Thyroid gland (tissue), 4 donors: Measurements from ENCODE around the gene ESRP2. TPM values are rescaled to one million over a fixed set of nuclear protein-coding genes. Genes with fewer than 3 reads are reported as not detected.

Source experiments
- DNase-seq, 2 donors: peaks; one replicate each; pipeline ENCODE4 v3.0.0-alpha.2; 2019
- H3K27ac ChIP-seq, 3 donors: fragments of 200-600 bp; sonication (generic); 1 replicate in 2 of 3; 2 replicates in 1 of 3; pipeline ENCODE4 v1.5.1; 2016 to 2019; ENCODE audit warnings: mild to moderate bottlenecking in 1 of 3, moderate library complexity in 1 of 3
- H3K27me3 ChIP-seq: fragments of 200-600 bp; sonication (generic); one replicate; pipeline ENCODE4 v1.5.1; 2019
- H3K36me3 ChIP-seq, 2 donors: fragments of 200-600 bp; sonication (generic); one replicate each; pipeline ENCODE4 v1.5.1; 2016 to 2019
- H3K4me1 ChIP-seq, 2 donors: fragments of 200-600 bp; sonication (generic); one replicate each; pipeline ENCODE4 v1.5.1; 2017 to 2019
- H3K4me3 ChIP-seq, 3 donors: fragments of 200-600 bp; sonication (generic); replicated peaks in 1 of 3; 1 replicate in 2 of 3; 2 replicates in 1 of 3; pipeline ENCODE4 v1.5.1; 2016; ENCODE audit warnings: mild to moderate bottlenecking in 1 of 3
- H3K9me3 ChIP-seq: fragments of 200-600 bp; sonication (generic); one replicate; pipeline ENCODE4 v1.5.1; 2017
- POLR2A ChIP-seq, 2 donors: fragments of 450-650 bp; IDR thresholded peaks; one replicate each; pipeline ENCODE4 v1.6.1; 2017; ENCODE audit warnings: antibody characterized with exemption in 2 of 2, mild to moderate bottlenecking in 2 of 2, moderate library complexity in 1 of 2
- WGBS, 2 donors: methylation state at CpG; one replicate each; pipeline ENCODE4 v1.1.5; 2017; 5-methylcytosine and 5-hydroxymethylcytosine counted together
- intact Hi-C: fragments of 100-400 bp; cut with DNase I; formaldehyde crosslinking; loops from one replicate; pipeline ENCODE4 v1.15.1; 2023
- total RNA-seq, 4 donors: library from RNA; depleted of rRNA; stranded (reverse); fragments of >200 nt; gene quantifications; one replicate each; pipeline ENCODE4 v1.2.3, GENCODE V29; 2016
- TF ChIP-seq, protein P1 (sequence below), 6 experiments: fragments of 200-600 bp in 3 of 6; fragments of 450-650 bp in 3 of 6; sonication (generic) in 3 of 6; IDR thresholded peaks; one replicate each; pipeline ENCODE4 v1.5.1; 2016 to 2019; ENCODE audit warnings: antibody characterized with exemption in 6 of 6, mild to moderate bottlenecking in 2 of 6, inconsistent platforms in 1 of 6, moderate library complexity in 1 of 6

Gene ESRP2
- total RNA-seq, 4 donors from 2014 or later, result 42.9 to 86.9 (median 50.5) TPM

DNA sequence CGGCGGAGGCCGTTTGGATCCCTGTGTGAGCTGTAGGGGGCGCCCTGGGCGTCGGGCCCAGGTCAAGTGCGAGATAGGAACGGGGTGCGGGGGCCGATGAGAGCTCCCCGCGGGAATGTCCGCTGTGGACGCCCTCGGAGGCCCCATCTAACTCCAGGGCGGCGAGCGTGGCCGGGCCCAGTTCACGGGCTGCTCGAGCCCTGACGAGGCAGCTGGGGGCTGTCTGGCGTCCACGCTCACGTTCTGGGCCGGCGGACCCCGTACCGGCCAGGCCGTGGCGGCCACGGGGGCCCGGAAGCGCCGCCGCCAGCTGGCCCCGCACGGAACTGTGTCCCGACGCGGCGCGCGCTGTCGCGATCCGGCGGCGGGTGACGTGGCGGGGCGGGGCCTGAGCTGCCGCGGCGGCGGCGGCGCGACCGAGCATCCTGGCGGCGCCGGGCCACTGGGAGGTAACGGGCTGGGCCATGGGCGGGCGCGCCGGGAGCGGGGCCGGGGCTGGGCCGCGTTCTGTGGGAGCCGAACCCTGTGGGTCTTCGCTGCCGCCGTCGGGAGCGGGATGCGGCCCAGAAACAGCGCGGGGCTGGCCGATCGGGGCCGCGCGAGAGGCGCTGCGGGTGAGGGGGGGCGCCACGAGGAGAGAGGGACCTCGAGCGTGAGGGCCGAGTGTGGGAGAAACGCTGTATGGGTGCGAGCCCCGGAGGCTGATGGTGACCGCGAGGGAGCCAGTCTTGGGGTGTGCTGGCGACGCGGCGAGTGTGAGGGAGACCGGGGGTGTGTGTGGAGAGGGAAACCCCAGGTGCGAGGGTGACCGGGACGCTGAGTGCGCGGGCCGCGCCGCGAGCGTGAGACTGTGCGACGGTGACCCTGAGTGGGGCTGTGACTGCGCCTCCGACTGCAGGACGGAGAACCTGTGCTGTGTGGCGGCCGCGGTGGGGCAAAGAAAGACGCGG lies 28.5 kb upstream of the ESRP2 start, which contains the start of gene SLC7A6:
TSS of gene SLC7A6 (plus strand) at position 399 of the 950 bp plus-strand sequence. CDS start 10,201 bp downstream, outside the sequence.
- Histone ChIP-seq H3K4me1 (peaks cover 26 to 57% of the 10 kb centered on the region in 2 donors), H3K27ac (peak within 1 kb of the TSS; percentile 99 to 100 (median 99)), H3K36me3 (peaks cover 6 to 9% of the 10 kb centered on the region in 2 donors), H3K4me3 (peak within 1 kb of the TSS; percentile 60 to 74 (median 69)), H3K27me3 (no peaks in the 10 kb centered on the region), H3K9me3 (no peaks in the 10 kb centered on the region)
- TF ChIP-seq, protein P1, sequence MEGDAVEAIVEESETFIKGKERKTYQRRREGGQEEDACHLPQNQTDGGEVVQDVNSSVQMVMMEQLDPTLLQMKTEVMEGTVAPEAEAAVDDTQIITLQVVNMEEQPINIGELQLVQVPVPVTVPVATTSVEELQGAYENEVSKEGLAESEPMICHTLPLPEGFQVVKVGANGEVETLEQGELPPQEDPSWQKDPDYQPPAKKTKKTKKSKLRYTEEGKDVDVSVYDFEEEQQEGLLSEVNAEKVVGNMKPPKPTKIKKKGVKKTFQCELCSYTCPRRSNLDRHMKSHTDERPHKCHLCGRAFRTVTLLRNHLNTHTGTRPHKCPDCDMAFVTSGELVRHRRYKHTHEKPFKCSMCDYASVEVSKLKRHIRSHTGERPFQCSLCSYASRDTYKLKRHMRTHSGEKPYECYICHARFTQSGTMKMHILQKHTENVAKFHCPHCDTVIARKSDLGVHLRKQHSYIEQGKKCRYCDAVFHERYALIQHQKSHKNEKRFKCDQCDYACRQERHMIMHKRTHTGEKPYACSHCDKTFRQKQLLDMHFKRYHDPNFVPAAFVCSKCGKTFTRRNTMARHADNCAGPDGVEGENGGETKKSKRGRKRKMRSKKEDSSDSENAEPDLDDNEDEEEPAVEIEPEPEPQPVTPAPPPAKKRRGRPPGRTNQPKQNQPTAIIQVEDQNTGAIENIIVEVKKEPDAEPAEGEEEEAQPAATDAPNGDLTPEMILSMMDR (IDR thresholded peaks at IDR 0.05), result peak in 5 of 6 experiments; percentile 28 to 70 (median 60)
- peak; percentile 80 to 96 for TF ChIP-seq POLR2A (IDR thresholded peaks at IDR 0.05)
- peak; percentile 74 for DNase-seq
- intact Hi-C loops, result no loop called here
- 0 to 1% methylated on average over 21 to 65 of the region's 123 CpGs for WGBS, 2 donors

DNA sequence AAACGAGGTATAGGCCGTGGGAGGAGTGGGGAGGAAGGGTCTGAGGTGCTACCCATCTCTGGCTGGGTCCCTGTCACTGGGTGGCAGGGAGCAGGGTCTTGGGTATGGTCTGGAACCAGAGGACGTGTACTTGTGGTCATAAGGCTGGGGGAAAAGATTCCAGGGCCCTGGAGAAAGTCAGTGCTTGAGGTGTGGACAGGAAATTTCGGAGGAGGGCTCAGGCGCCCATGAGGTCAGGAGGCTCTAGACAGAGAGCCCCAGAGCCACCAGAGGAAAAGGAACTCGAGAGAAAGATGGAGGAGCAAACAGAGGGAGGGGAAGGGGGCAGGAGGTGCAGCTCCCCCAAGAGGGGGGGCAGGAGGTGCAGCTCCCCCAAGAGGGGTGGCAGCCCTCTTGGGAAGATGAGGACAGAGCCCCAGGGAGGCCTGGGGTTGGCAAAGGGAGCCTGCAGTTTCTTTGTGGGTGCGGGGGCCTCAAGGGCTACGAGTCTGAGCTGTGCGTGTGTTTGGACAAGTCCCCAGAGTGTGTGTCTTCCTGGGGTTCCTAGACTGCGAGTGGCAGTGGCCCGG lies 27.7 kb upstream of the ESRP2 start:
- TF ChIP-seq, protein P1 (IDR thresholded peaks at IDR 0.05), result peak in 1 of 6 experiments; percentile 54
- no peak for TF ChIP-seq POLR2A (IDR thresholded peaks at IDR 0.05)
- Histone ChIP-seq H3K27ac (peak overlapping the region; percentile 99 to 100 (median 99)), H3K9me3 (no peaks in the 10 kb centered on the region), H3K36me3 (peaks cover 9 to 11% of the 10 kb centered on the region in 2 donors), H3K4me3 (peak overlapping the region in 1 of 3 donors; percentile 69), H3K4me1 (peaks cover 34 to 57% of the 10 kb centered on the region in 2 donors), H3K27me3 (no peaks in the 10 kb centered on the region)
- 38 to 55% methylated on average over 8 to 11 of the region's 11 CpGs for WGBS, 2 donors
- intact Hi-C loops, result loop anchor here (2.0 kb wide), 1 partner anchor 65 kb away; no protein-coding TSS in a partner anchor
- DNase-seq, result no peak

DNA sequence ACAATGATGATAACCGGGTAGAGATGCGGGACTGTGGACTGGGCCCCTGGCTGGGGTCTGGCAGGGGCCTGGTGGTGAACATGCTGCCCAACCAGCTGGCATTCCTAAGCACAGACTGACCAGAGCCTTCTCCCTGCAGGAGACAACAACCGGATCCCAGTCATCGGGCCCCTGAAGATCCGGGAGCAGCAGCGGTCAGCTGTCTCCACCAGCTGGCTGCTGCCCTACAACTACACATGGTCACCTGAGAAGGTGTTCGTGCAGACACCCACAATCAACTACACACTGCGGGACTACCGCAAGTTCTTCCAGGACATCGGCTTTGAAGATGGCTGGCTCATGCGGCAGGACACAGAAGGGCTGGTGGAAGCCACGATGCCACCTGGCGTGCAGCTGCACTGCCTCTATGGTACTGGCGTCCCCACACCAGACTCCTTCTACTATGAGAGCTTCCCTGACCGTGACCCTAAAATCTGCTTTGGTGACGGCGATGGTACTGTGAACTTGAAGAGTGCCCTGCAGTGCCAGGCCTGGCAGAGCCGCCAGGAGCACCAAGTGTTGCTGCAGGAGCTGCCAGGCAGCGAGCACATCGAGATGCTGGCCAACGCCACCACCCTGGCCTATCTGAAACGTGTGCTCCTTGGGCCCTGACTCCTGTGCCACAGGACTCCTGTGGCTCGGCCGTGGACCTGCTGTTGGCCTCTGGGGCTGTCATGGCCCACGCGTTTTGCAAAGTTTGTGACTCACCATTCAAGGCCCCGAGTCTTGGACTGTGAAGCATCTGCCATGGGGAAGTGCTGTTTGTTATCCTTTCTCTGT lies 23.3 kb upstream of the ESRP2 start:
- peaks cover 29 to 47% of the 10 kb centered on the region in 2 donors for H3K4me1 ChIP-seq
- intact Hi-C loops, result no loop called here
- H3K4me3 ChIP-seq, result no peak overlapping the region
- no peaks in the 10 kb centered on the region for H3K27me3 ChIP-seq
- H3K36me3 ChIP-seq, result peaks cover 16 to 24% of the 10 kb centered on the region in 2 donors
- 86 to 91% methylated on average over 15 to 19 of the region's 27 CpGs for WGBS, 2 donors
- TF ChIP-seq, protein P1 (IDR thresholded peaks at IDR 0.05), result no peak
- TF ChIP-seq POLR2A (IDR thresholded peaks at IDR 0.05), result no peak
- DNase-seq, result no peak
- peak overlapping the region; percentile 83 to 95 (median 94) for H3K27ac ChIP-seq
- no peaks in the 10 kb centered on the region for H3K9me3 ChIP-seq

DNA sequence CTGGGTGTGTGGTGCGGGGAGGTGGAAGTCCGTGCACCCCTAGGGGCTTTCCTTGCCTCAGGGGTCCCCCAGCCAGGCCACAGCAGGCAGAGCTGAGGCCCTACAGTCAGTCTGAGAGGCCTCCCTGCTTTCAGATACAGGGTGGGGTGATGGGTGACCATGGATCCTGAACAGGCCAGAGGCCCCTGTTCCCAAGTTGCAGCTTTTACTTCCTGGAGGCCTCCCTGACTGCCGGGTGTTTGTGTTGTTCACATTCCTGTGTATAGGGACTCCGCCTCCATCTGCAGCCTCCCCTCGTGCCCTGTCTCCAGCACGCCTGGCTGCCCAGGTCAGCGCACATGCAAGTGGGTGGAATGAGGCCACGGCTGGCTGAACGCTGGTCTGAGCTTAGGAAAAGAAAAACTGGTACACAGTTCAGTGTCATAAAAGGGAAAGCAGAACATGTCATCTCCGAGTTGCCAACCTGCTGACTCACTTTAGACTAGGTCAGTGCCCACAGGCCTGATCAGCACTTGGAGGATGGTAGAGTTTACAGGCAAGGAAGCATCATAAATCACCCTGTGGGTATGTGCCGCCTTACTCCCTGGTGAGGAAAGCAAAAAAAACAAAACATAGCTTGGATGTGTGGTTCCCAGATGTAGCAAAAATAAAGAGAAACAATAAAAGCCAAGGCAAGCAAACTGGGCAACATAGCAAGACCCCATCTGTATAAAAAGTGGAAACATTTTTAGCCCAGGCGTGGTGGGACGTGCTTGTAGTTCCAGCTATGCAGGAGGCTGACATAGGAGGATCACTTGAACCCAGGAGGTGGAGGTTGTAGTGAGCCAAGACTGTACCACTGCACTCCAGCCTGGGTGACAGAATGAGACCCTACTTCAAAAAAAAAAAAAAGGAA lies 22.2 kb upstream of the ESRP2 start:
- peak; percentile 99 for DNase-seq
- WGBS, 2 donors, result 40 to 43% methylated on average over 12 to 13 of the region's 13 CpGs
- intact Hi-C loops, result no loop called here
- Histone ChIP-seq H3K27ac (peak overlapping the region; percentile 94 to 99 (median 95)), H3K27me3 (no peaks in the 10 kb centered on the region), H3K36me3 (peaks cover 19 to 24% of the 10 kb centered on the region in 2 donors), H3K4me3 (no peak overlapping the region), H3K4me1 (peaks cover 25 to 40% of the 10 kb centered on the region in 2 donors), H3K9me3 (no peaks in the 10 kb centered on the region)
- TF ChIP-seq, protein P1 (IDR thresholded peaks at IDR 0.05), result no peak
- TF ChIP-seq POLR2A (IDR thresholded peaks at IDR 0.05), result peak in 1 of 2 donors; percentile 62
